SK-N-SH (cell line): ENCODE data around the gene TMEM144. TPM values are rescaled to one million over a fixed set of nuclear protein-coding genes. Genes with fewer than 3 reads are reported as not detected.

Experiments
- CTCF ChIA-PET: fragments of 300-600, 350-600 bp; formaldehyde crosslinking; extraction: SDS; loops from one replicate; lab custom pipeline; 2021; lab: Yijun Ruan, JAX
- POLR2A ChIA-PET: fragments of 350-600 bp; sonication (Branson Sonifier 250); formaldehyde crosslinking; extraction: SDS; loops from one replicate; lab custom pipeline; 2020; ENCODE audit warnings: antibody characterized with exemption, inconsistent platforms; lab: Yijun Ruan, JAX
- DNase-seq: peaks from one replicate; pipeline ENCODE4 v3.0.0; 2012
- H2AFZ ChIP-seq: fragments of 200-600 bp; sonication (generic); 2 replicates; pipeline ENCODE4 v1.8.1; 2016; ENCODE audit warnings: antibody characterized with exemption, mild to moderate bottlenecking, low read depth
- H3F3A ChIP-seq: fragments of 200-600 bp; sonication (generic); replicated peaks from 2 replicates; pipeline ENCODE3; 2016; ENCODE audit warnings: antibody characterized with exemption, mild to moderate bottlenecking; ENCODE audit not compliant: insufficient read depth
- H3K27ac ChIP-seq, 2 experiments: fragments of 200-500 bp in 1 of 2; fragments of 200-600 bp in 1 of 2; sonication (Bioruptor generic) in 1 of 2; sonication (generic), shearing (Covaris generic) in 1 of 2; 2 replicates each; pipeline versions ENCODE4 v1.5.1 to v1.6.1; 2014 to 2016; ENCODE audit warnings: low read depth in 2 of 2, inconsistent platforms in 1 of 2, low read length in 1 of 2, mild to moderate bottlenecking in 1 of 2, mixed read lengths in 1 of 2
- H3K27me3 ChIP-seq: fragments of 200-600 bp; sonication (generic), shearing (Covaris generic); 2 replicates; pipeline ENCODE4 v1.6.1; 2016; ENCODE audit warnings: mixed run types; ENCODE audit not compliant: insufficient read depth
- H3K36me3 ChIP-seq, 2 experiments: fragments of 200-500 bp in 1 of 2; fragments of 200-600 bp in 1 of 2; sonication (Bioruptor generic) in 1 of 2; sonication (generic) in 1 of 2; replicated peaks in 1 of 2; 2 replicates each; pipeline versions ENCODE3 to v1.5.1; 2014 to 2016; ENCODE audit warnings: low read length in 1 of 2, mild to moderate bottlenecking in 1 of 2; ENCODE audit not compliant: insufficient read depth in 2 of 2, control insufficient read depth in 1 of 2
- H3K4me1 ChIP-seq, 2 experiments: fragments of 200-500 bp in 1 of 2; fragments of 200-600 bp in 1 of 2; sonication (Bioruptor generic) in 1 of 2; sonication (generic), shearing (Covaris generic) in 1 of 2; 2 replicates each; pipeline versions ENCODE4 v1.5.1 to v1.6.1; 2014 to 2016; ENCODE audit warnings: low read depth in 1 of 2, low read length in 1 of 2, mixed run types in 1 of 2; ENCODE audit not compliant: insufficient read depth in 2 of 2, control insufficient read depth in 1 of 2
- H3K4me2 ChIP-seq: fragments of 200-600 bp; sonication (generic), shearing (Covaris generic); 2 replicates; pipeline ENCODE4 v1.6.1; 2017; ENCODE audit warnings: mixed run types
- H3K4me3 ChIP-seq, 2 experiments: fragments of 200-500 bp in 1 of 2; fragments of 200-600 bp in 1 of 2; sonication (Bioruptor generic) in 1 of 2; sonication (generic), shearing (Covaris generic) in 1 of 2; 2 replicates each; pipeline versions ENCODE4 v1.5.1 to v1.8.1; 2014 to 2016; ENCODE audit warnings: low read depth in 2 of 2, inconsistent platforms in 1 of 2, low read length in 1 of 2, mild to moderate bottlenecking in 1 of 2, mixed read lengths in 1 of 2, moderate library complexity in 1 of 2
- H3K79me2 ChIP-seq: fragments of 200-600 bp; sonication (generic); 2 replicates; pipeline ENCODE4 v1.8.1; 2017; ENCODE audit warnings: mild to moderate bottlenecking; ENCODE audit not compliant: insufficient read depth
- H3K9ac ChIP-seq: fragments of 200-600 bp; sonication (generic); 2 replicates; pipeline ENCODE4 v1.6.1; 2017; ENCODE audit warnings: mixed run types
- H3K9me2 ChIP-seq: fragments of 200-600 bp; sonication (generic); 2 replicates; pipeline ENCODE4 v1.6.1; 2017; ENCODE audit warnings: mixed run types
- H3K9me3 ChIP-seq: fragments of 200-600 bp; sonication (generic); 2 replicates; pipeline ENCODE4 v1.6.1; 2017; ENCODE audit warnings: mixed run types, mild to moderate bottlenecking, moderate library complexity
- H4K20me1 ChIP-seq: fragments of 200-600 bp; sonication (generic); 2 replicates; pipeline ENCODE4 v1.6.1; 2017; ENCODE audit warnings: mild to moderate bottlenecking, mixed run types; ENCODE audit not compliant: insufficient read depth
- CHD2 ChIP-seq: fragments of 150-350 bp; IDR thresholded peaks from 2 replicates; pipeline ENCODE4 v1.6.1; 2018; ENCODE audit warnings: low read length; ENCODE audit not compliant: partially characterized antibody
- EP300 ChIP-seq, 2 experiments: IDR thresholded peaks; 2 replicates each; pipeline versions ENCODE4 v1.4.0 to v1.6.1; 2012; ENCODE audit warnings: borderline replicate concordance in 1 of 2, low read depth in 1 of 2, low read length in 1 of 2
- FOXJ3 ChIP-seq: sonication (generic); formaldehyde crosslinking; IDR thresholded peaks from 2 replicates; pipeline ENCODE4 v1.5.1; 2020; ENCODE audit warnings: mild to moderate bottlenecking, missing genetic modification reagents
- GABPA ChIP-seq: IDR thresholded peaks from 2 replicates; pipeline ENCODE4 v1.4.0; 2012; ENCODE audit warnings: low read depth, mild to moderate bottlenecking
- NFIC ChIP-seq: IDR thresholded peaks from 2 replicates; pipeline ENCODE4 v1.4.0; 2012; ENCODE audit warnings: borderline replicate concordance
- RAD21 ChIP-seq: IDR thresholded peaks from 2 replicates; pipeline ENCODE4 v1.6.1; 2012; ENCODE audit warnings: mild to moderate bottlenecking, low read length
- RCOR1 ChIP-seq: fragments of 150-350 bp; IDR thresholded peaks from 2 replicates; pipeline ENCODE4 v1.6.1; 2017; ENCODE audit warnings: antibody characterized with exemption, low read length
- RFX5 ChIP-seq: IDR thresholded peaks from 2 replicates; pipeline ENCODE4 v1.6.1; 2012; ENCODE audit warnings: mild to moderate bottlenecking, improper control_type of control experiment, low read length
- RXRA ChIP-seq: IDR thresholded peaks from 2 replicates; pipeline ENCODE4 v1.4.0; 2012; ENCODE audit warnings: low read depth, mild to moderate bottlenecking, borderline replicate concordance
- TAF1 ChIP-seq: IDR thresholded peaks from 2 replicates; pipeline ENCODE4 v1.6.1; 2012; ENCODE audit warnings: low read depth, mild to moderate bottlenecking, low read length, moderate library complexity, borderline replicate concordance
- USF2 ChIP-seq: fragments of 150-350 bp; IDR thresholded peaks from 2 replicates; pipeline ENCODE4 v1.6.1; 2017; ENCODE audit warnings: antibody characterized with exemption, low read length, low read depth, borderline replicate concordance
- ZBTB33 ChIP-seq: IDR thresholded peaks from 2 replicates; pipeline ENCODE4 v1.4.0; 2012; ENCODE audit warnings: low read depth, borderline replicate concordance
- WGBS: methylation state at CpG from one replicate; pipeline ENCODE4 v1.1.6; 2017; ENCODE audit warnings: low lambda C conversion rate; 5-methylcytosine and 5-hydroxymethylcytosine counted together
- polyA plus RNA-seq, 3 experiments: library from polyadenylated mRNA; depleted of rRNA; stranded (reverse); fragments of >200 nt; gene quantifications; 2 replicates each; pipeline ENCODE4 v1.2.3, GENCODE V29; 2012

Gene TMEM144
- polyA plus RNA-seq, 1 of the 3 experiments (the other 2 are of a cell fraction), result not detected

- Histone ChIP-seq H3K27me3 (no peaks in the 10 kb centered on the region), H2AFZ (no peak overlapping the region), H3K79me2 (no peaks in the 10 kb centered on the region), H4K20me1 (no peaks in the 10 kb centered on the region), H3K27ac (no peak overlapping the region), H3K4me2 (no peak overlapping the region), H3K9ac (no peak overlapping the region), H3K4me1 (peaks cover 0 to 2% of the 10 kb centered on the region in 2 experiments; a peak in 1 of 4 replicates), H3K9me2 (no peaks in the 10 kb centered on the region), H3F3A (no peaks in the 10 kb centered on the region), H3K36me3 (no peaks in the 10 kb centered on the region)
- ChIA-PET POLR2A (no interaction called here), CTCF (no interaction called here)
- no peak for DNase-seq
- TF ChIP-seq FOXJ3 (no peak), RFX5 (no peak), RCOR1 (no peak), CHD2 (no peak), NFIC (no peak), ZBTB33 (no peak), TAF1 (no peak), USF2 (no peak), EP300 (IDR thresholded peaks at IDR 0.05; ENCODE audit: borderline replicate concordance in 1 of 2, low read depth in 1 of 2, low read length in 1 of 2) (no peak), RXRA (no peak), RAD21 (no peak), GABPA (no peak)
- TF ChIP-seq, all 33 proteins: peak for 0
- Histone ChIP-seq H3K9me3 (no peaks in the 10 kb centered on the region), H3K4me3 (no peak overlapping the region)
- WGBS, result 23% methylated on average over 1 of the region's 1 CpG
Measured at GRCh38 chr4:158304694-158305093, 94.4 kb downstream of the TMEM144 start.

Other genes starting within 250 kb of the TMEM144 start
- gene GASK1B, start 37.5 kb upstream of the TMEM144 start, polyA plus RNA-seq (2012; rRNA removed), result 3.7 and 7.2 TPM in 2 replicates